NB4 (cell line): Measurements from ENCODE around the gene IGF2BP3.

Experiments used
- DNase-seq: peaks from one replicate; pipeline ENCODE4 v3.0.0; 2010; ENCODE audit warnings: low read depth
- H3K4me3 ChIP-seq: one replicate; pipeline ENCODE4 v1.5.1; 2011; ENCODE audit warnings: mild to moderate bottlenecking, low read depth, low read length, moderate library complexity
- CTCF ChIP-seq: IDR thresholded peaks from one replicate; pipeline ENCODE4 v1.5.1; 2012; ENCODE audit warnings: low read depth, low read length
- MAX ChIP-seq: IDR thresholded peaks from 2 replicates; pipeline ENCODE4 v1.6.1; 2011; ENCODE audit warnings: low read depth, low read length
- MYC ChIP-seq: IDR thresholded peaks from 2 replicates; pipeline ENCODE4 v1.6.1; 2011; ENCODE audit warnings: low read depth, low read length
- POLR2A ChIP-seq: IDR thresholded peaks from 2 replicates; pipeline ENCODE4 v1.6.1; 2011; ENCODE audit warnings: mild to moderate bottlenecking; ENCODE audit not compliant: insufficient read length; ENCODE audit errors: extremely low read depth

Gene IGF2BP3

GRCh38 chr7:23385140-23385539 is 85.2 kb downstream of the IGF2BP3 start:
- no peak overlapping the region for H3K4me3 ChIP-seq
- TF ChIP-seq POLR2A: no peak
- no peak for DNase-seq

GRCh38 chr7:23383225-23383624 is 87.1 kb downstream of the IGF2BP3 start:
- no peak for DNase-seq
- no peak overlapping the region for H3K4me3 ChIP-seq
- TF ChIP-seq CTCF (no peak), POLR2A (no peak), MAX (no peak), MYC (no peak)

GRCh38 chr7:23380961-23381360 is 89.3 kb downstream of the IGF2BP3 start:
- TF ChIP-seq CTCF (no peak), POLR2A (no peak), MYC (no peak), MAX (no peak)
- DNase-seq: no peak
- no peak overlapping the region for H3K4me3 ChIP-seq

- no peak for TF ChIP-seq POLR2A
- TF ChIP-seq MAX: no peak
- no peak for TF ChIP-seq CTCF
- TF ChIP-seq MYC: no peak
- no peak for DNase-seq
- H3K4me3 ChIP-seq: no peak overlapping the region
Observed at GRCh38 chr7:23380556-23380955, 89.7 kb downstream of the IGF2BP3 start.

GRCh38 chr7:23378996-23379395 is 91.3 kb downstream of the IGF2BP3 start:
- no peak overlapping the region for H3K4me3 ChIP-seq

GRCh38 chr7:23377134-23377533 is 93.2 kb downstream of the IGF2BP3 start:
- no peak for DNase-seq
- TF ChIP-seq MYC (no peak), MAX (no peak), POLR2A (no peak), CTCF (no peak)
- H3K4me3 ChIP-seq: no peak overlapping the region

More at GRCh38 chr7:23378996-23379395, 91.3 kb downstream of the IGF2BP3 start:
- DNase-seq: no peak
- TF ChIP-seq POLR2A (no peak), MAX (no peak), MYC (no peak), CTCF (no peak)
